AG10803 (cell line): ENCODE results near the gene CCNK.

Experiments
- DNase-seq: peaks from one replicate; pipeline ENCODE4 v3.0.0; 2010; ENCODE audit warnings: low read depth
- H3K4me3 ChIP-seq: 2 replicates; pipeline ENCODE4 v1.5.1; 2011; ENCODE audit warnings: mild to moderate bottlenecking, low read length, control low read depth
- TF ChIP-seq, protein P1 (sequence below): conservative IDR thresholded peaks from 2 replicates; pipeline ENCODE4 v1.5.1; 2011; ENCODE audit warnings: mild to moderate bottlenecking, low read length, control low read depth, inconsistent platforms

CCNK gene

DNA sequence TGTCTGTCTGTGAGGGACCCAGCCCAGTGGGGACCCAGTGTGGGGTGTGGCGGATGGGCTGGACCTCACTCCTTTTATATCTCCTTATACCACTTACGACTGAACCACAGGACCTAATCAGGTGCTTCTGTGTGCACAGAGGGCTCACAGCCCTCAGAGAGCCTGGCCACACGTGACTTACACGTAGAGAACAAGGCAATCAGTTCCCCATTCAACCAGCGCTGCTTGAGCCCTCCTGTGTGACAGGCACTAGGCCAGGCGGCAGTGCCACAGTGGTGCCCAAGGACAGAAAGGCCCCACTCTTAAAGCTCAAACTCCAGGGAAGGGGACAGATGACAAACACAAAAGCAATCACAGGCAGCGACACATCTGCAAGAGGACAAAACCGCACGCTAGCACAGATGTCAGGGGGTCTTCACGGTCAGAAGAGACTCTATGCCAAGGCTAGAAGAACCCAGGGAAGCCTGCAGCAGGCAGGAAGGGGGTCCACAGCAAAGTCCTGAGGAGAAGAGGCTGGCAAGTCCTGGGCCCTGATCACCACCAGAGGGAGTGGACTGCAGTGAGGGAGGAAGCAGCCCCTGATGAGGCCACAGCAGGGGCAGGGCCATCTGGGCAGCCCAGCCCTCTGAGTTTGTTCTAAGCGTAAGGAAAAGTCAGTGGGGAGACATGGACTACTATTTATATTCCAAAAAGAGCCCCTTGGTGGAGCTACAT is 39.9 kb upstream of the CCNK start:
- DNase-seq = no peak

DNA sequence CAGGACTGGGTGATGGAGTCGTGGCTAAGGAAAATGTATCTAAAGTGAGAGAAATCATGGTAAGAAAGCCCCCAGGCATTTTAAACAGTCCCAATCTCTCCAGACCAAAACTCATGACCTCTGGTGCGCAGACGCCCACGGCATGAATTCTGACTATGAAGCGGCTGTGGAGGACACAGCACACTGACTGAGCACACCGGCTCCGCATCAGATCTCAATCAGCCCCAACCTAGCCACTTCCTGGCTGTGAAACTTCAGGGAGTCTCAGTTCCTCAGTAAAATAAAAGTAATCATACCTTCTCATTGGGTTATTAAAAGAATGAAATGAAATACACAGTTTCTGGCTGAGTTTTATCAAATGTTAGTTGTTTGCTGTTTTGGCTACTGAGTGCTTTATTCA is 39.3 kb upstream of the CCNK start:
- no peak for DNase-seq
- TF ChIP-seq, protein P1, sequence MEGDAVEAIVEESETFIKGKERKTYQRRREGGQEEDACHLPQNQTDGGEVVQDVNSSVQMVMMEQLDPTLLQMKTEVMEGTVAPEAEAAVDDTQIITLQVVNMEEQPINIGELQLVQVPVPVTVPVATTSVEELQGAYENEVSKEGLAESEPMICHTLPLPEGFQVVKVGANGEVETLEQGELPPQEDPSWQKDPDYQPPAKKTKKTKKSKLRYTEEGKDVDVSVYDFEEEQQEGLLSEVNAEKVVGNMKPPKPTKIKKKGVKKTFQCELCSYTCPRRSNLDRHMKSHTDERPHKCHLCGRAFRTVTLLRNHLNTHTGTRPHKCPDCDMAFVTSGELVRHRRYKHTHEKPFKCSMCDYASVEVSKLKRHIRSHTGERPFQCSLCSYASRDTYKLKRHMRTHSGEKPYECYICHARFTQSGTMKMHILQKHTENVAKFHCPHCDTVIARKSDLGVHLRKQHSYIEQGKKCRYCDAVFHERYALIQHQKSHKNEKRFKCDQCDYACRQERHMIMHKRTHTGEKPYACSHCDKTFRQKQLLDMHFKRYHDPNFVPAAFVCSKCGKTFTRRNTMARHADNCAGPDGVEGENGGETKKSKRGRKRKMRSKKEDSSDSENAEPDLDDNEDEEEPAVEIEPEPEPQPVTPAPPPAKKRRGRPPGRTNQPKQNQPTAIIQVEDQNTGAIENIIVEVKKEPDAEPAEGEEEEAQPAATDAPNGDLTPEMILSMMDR = no peak
- no peak overlapping the region for H3K4me3 ChIP-seq

More for the DNA sequence above, 39.9 kb upstream of the CCNK start:
- no peak overlapping the region for H3K4me3 ChIP-seq
- TF ChIP-seq, protein P1 = peak; percentile 15; the same call in 1 of the 2 replicates

DNA sequence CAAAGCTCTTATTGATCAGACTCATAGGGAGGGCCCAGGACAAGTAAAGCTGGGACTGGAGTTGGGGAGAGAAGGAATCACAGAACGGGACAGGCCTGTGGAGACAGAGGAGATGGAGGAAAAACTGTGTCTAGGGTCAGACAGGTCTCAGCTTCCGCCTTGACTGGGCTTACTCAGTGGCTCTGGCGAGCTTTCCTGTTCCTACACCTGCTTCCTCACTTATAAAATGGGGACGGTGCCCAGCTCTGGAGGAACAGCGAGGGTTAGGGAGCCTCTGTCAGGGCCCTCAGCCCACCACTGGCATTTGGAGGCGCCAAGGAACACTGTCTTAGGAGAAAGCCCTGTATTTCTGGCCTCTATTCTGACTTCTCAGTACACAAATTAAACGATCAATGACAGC is 35.3 kb upstream of the CCNK start:
- DNase-seq = no peak
- no peak overlapping the region for H3K4me3 ChIP-seq
- TF ChIP-seq, protein P1 = no peak

DNA sequence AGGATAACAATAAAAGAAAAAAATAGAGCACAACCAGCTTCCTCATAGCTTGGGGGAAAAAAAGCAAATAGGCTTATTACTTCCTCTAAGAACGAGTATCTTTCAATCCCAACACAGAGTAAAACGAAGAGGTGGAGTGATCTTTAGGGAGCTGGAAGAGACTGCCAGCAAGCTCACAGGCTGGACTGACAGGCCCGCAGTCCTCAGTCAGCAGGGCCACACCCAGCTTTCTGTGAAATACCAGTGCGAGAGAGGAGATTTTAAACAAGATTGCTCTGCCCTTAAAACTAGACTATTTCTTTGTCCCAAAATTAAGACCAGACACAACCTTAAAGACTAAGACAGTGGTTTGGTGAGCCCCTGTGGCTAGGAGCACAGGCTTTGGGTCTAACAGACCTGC is 33.5 kb upstream of the CCNK start:
- DNase-seq = no peak
- TF ChIP-seq, protein P1 = no peak
- no peak overlapping the region for H3K4me3 ChIP-seq

DNA sequence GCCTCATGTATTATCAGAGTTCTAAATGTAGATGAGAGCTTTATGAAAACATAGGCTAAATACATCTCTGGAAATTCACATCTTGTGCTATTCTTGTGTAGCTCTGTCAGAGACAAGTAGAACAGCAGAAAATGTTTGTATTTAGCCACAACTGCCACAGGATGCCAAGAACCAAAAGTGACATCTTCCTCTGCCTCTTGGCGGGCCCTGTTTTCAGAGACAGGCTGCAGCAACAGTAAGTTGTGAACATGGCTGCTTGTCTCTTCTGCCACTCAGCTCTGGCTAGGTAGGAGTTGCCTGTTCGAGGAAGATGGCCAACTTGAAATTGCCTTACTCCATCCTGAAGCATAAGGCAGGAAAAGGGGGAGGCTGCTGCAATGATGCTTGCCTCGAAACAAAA is 30.9 kb upstream of the CCNK start:
- no peak for DNase-seq
- TF ChIP-seq, protein P1 = no peak
- H3K4me3 ChIP-seq = no peak overlapping the region

DNA sequence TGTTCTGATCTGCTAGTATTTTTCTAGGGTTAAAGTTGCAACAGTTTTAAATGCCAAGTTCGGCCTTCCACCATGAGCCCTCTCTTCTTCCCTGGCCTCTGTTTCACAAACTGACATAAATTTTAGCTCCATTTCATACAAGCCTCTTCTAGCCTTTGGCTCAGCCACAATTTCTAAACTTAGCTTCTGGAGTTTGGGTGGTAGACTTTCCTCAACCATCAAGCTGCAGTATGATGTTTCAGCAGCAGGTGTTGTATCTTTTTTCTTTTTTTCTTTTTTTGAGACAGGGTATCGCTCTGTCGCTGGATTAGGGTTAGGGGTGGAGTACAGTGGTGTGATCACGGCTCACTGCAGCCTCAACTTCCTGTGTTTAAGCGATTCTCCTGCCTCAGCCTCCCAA is 30.0 kb upstream of the CCNK start:
- DNase-seq = no peak
- TF ChIP-seq, protein P1 = no peak
- H3K4me3 ChIP-seq = no peak overlapping the region

DNA sequence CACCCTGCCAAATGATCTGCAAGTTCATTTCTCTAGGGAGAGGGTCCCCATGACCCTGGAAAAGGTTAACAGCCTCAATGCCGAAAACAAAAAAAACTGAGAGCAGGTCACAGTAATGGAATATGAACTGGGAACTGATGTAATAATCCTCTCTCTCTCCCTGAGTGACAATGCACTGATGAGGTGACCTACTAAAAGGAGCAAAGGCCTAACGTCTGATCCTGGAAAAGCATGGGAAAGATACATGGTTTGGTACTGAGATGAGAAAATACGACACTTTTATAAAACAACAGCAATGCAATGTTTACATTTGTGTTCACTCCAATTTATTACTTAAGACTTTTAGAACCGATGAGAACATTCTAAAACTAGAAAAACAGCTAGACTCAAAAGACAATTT is 28.2 kb upstream of the CCNK start:
- no peak overlapping the region for H3K4me3 ChIP-seq
- DNase-seq = no peak
- TF ChIP-seq, protein P1 = no peak
